Upper lobe of left lung (tissue), 6 donors: ENCODE data around the gene RBM15B. TPM values are rescaled to one million over a fixed set of nuclear protein-coding genes. Genes with fewer than 3 reads are reported as not detected.
"Not testable (repeated sequence)": the region's sequence is repeated elsewhere in the genome, so short reads cannot be mapped to it uniquely, and the experiment has no call there.

Experiments
- ATAC-seq, 2 donors: fragments of 200-7000 bp; cut with Tn5 transposase; one replicate each; pipeline ENCODE4 v1.9.1; 2022; ENCODE audit warnings: mild to moderate bottlenecking in 2 of 2, moderate library complexity in 2 of 2; ENCODE audit not compliant: low FRiP score in 2 of 2
- DNase-seq, 2 donors: peaks; one replicate each; pipeline ENCODE4 v3.0.0-alpha.2; 2019 to 2020
- H3K27ac ChIP-seq, 4 donors: fragments of 200-600 bp; sonication (generic); one replicate each; pipeline ENCODE4 v1.5.1; 2016 to 2019
- H3K27me3 ChIP-seq, 4 donors: fragments of 200-600 bp; sonication (generic); one replicate each; pipeline ENCODE4 v1.5.1; 2017 to 2019
- H3K36me3 ChIP-seq, 4 donors: fragments of 200-600 bp; sonication (generic); one replicate each; pipeline ENCODE4 v1.5.1; 2016 to 2019
- H3K4me1 ChIP-seq, 4 donors: fragments of 200-600 bp; sonication (generic); one replicate each; pipeline ENCODE4 v1.5.1; 2018 to 2019
- H3K4me3 ChIP-seq, 4 donors: fragments of 200-600 bp; sonication (generic); one replicate each; pipeline ENCODE4 v1.5.1; 2017 to 2019; ENCODE audit warnings: mild to moderate bottlenecking in 2 of 4, moderate library complexity in 1 of 4
- H3K9me3 ChIP-seq, 4 donors: fragments of 200-600 bp; sonication (generic); one replicate each; pipeline ENCODE4 v1.5.1; 2018 to 2019
- CTCF ChIP-seq, 6 experiments: fragments of 450-650 bp in 4 of 6; fragments of 200-600 bp in 2 of 6; sonication (generic) in 2 of 6; IDR thresholded peaks; one replicate each; pipeline ENCODE4 v1.5.1; 2016 to 2019; ENCODE audit warnings: antibody characterized with exemption in 6 of 6
- EP300 ChIP-seq, 4 donors: sonication (generic); formaldehyde crosslinking; IDR thresholded peaks; one replicate each; pipeline ENCODE4 v1.5.1; 2017; ENCODE audit warnings: antibody characterized with exemption in 4 of 4, control low read depth in 2 of 4
- POLR2A ChIP-seq, 4 donors: fragments of 450-650 bp; IDR thresholded peaks; one replicate each; pipeline ENCODE4 v1.5.1; 2016 to 2017; ENCODE audit warnings: antibody characterized with exemption in 4 of 4, mild to moderate bottlenecking in 2 of 4
- POLR2AphosphoS5 ChIP-seq, 2 donors: sonication (generic); formaldehyde crosslinking; IDR thresholded peaks; one replicate each; pipeline ENCODE4 v1.5.1; 2017; ENCODE audit warnings: antibody characterized with exemption in 2 of 2
- WGBS, 2 donors: methylation state at CpG; one replicate each; pipeline ENCODE4 v1.1.5; 2017 to 2018; 5-methylcytosine and 5-hydroxymethylcytosine counted together
- total RNA-seq, 6 donors: library from RNA; depleted of rRNA in 4 of 6; stranded (reverse); fragments of >200 nt in 4 of 6; gene quantifications; one replicate each; pipeline versions ENCODE4 v1.1.0 to v1.2.1, GENCODE V29; 2016 to 2021
- donor health status: DM: no; HTN: no; CAD: no; lungs with moderate emphysema.
- donor health status: DM: no; HTN: yes; CAD: no; lungs with severe emphysema.

Gene RBM15B
- total RNA-seq, 6 donors from 2014 or later: 22.0 to 39.8 (median 27.2) TPM

- WGBS, 2 donors: 64 to 74% methylated on average over 4 of the region's 4 CpGs
- no peaks in the 10 kb centered on the region for H3K27me3 ChIP-seq
- no peak for DNase-seq
- no peak for ATAC-seq
- no peaks in the 10 kb centered on the region for H3K4me1 ChIP-seq
- no peaks in the 10 kb centered on the region for H3K9me3 ChIP-seq
- no peak for TF ChIP-seq CTCF (IDR thresholded peaks at IDR 0.05)
- no peak for TF ChIP-seq POLR2A (IDR thresholded peaks at IDR 0.05)
- no peak for TF ChIP-seq EP300 (IDR thresholded peaks at IDR 0.05)
- TF ChIP-seq POLR2AphosphoS5 (IDR thresholded peaks at IDR 0.05): no peak
- H3K36me3 ChIP-seq: no peaks in the 10 kb centered on the region
- no peak overlapping the region for H3K27ac ChIP-seq
- H3K4me3 ChIP-seq: no peak overlapping the region
Observed at GRCh38 chr3:51357856-51358255, 33.2 kb upstream of the RBM15B start.

GRCh38 chr3:51358981-51359380 lies 32.1 kb upstream of the RBM15B start:
- no peaks in the 10 kb centered on the region for H3K36me3 ChIP-seq
- no peak for ATAC-seq
- H3K4me1 ChIP-seq: no peaks in the 10 kb centered on the region
- no peaks in the 10 kb centered on the region for H3K27me3 ChIP-seq
- TF ChIP-seq CTCF (IDR thresholded peaks at IDR 0.05) (no peak), POLR2A (IDR thresholded peaks at IDR 0.05) (no peak), POLR2AphosphoS5 (IDR thresholded peaks at IDR 0.05) (no peak), EP300 (IDR thresholded peaks at IDR 0.05) (no peak)
- 76 to 88% methylated on average over 3 of the region's 3 CpGs for WGBS, 2 donors
- no peak for DNase-seq
- no peaks in the 10 kb centered on the region for H3K9me3 ChIP-seq
- no peak overlapping the region for H3K4me3 ChIP-seq
- no peak overlapping the region for H3K27ac ChIP-seq

DNA sequence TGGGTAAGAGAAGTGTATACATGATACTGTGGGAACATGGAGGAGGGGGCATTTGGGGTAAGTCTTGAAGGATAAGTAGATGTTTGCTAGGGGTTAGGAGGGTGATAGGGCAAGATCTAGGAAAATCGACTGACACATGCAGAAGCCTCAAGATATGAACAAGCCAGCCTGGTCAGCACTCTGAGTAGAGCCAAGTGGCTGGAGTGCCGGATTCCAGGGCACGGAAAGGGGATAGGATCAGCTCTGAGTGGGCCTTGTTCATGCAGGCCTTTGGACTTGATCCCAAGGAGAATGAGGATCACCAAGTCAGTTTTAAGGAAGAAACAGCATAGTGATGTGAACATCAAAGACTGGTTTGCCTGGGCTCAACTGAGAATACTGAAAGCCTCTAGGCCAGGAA lies 30.3 kb upstream of the RBM15B start:
- Histone ChIP-seq H3K4me3 (no peak overlapping the region), H3K4me1 (no peaks in the 10 kb centered on the region), H3K9me3 (no peaks in the 10 kb centered on the region), H3K36me3 (no peaks in the 10 kb centered on the region), H3K27me3 (no peaks in the 10 kb centered on the region), H3K27ac (no peak overlapping the region)
- TF ChIP-seq EP300 (IDR thresholded peaks at IDR 0.05) (no peak), POLR2A (IDR thresholded peaks at IDR 0.05) (no peak), POLR2AphosphoS5 (IDR thresholded peaks at IDR 0.05) (no peak), CTCF (IDR thresholded peaks at IDR 0.05) (no peak)
- DNase-seq (no peak), ATAC-seq (no peak)
- 77 to 86% methylated on average over 3 of the region's 3 CpGs for WGBS, 2 donors

DNA sequence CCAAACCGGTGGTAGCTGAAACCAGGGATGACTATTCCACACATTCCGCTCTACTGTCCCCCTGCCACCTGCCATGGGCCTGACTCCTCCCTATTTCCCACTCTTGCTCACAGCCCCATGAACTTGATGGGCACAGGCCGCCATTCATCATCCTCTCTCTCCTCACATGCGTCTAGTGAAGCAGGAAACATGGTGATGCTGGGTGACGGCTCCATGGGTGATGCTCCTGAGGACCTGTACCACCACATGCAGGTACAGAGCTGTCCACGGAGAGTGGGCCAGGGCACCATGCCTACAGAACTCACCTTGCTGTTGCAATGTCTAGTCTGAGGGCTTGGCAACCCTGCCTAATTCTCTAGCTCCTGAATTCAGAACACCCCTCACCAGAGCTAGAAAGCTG lies 29.3 kb upstream of the RBM15B start:
- Histone ChIP-seq H3K27me3 (no peaks in the 10 kb centered on the region), H3K4me1 (no peaks in the 10 kb centered on the region), H3K36me3 (no peaks in the 10 kb centered on the region), H3K9me3 (no peaks in the 10 kb centered on the region), H3K27ac (no peak overlapping the region), H3K4me3 (no peak overlapping the region)
- 91 to 95% methylated on average over 6 of the region's 6 CpGs for WGBS, 2 donors
- no peak for DNase-seq
- no peak for ATAC-seq
- TF ChIP-seq POLR2A (IDR thresholded peaks at IDR 0.05): no peak
- no peak for TF ChIP-seq POLR2AphosphoS5 (IDR thresholded peaks at IDR 0.05)

DNA sequence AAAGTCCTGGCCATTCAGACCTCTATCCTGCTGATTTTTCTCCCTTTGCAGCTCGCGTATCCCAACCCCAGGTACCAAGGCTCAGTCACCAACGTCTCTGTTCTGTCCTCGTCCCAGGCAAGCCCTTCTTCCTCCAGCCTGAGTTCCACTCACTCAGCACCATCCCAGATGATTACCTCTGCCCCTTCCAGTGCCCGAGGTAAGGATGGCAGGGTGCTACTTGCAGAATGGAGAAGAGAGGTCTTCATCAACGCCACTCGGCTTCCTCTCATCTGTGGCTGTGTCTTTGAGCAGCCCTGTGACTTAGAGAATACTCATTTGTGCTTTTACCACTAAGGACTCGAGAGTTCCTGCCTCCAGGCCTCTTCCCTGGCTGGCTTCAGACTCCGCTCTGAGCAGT lies 28.6 kb upstream of the RBM15B start:
- no peaks in the 10 kb centered on the region for H3K4me1 ChIP-seq

GRCh38 chr3:51368276-51368675 lies 22.8 kb upstream of the RBM15B start:
- H3K27me3 ChIP-seq, H3K9me3 ChIP-seq, H3K4me1 ChIP-seq, H3K27ac ChIP-seq, H3K4me3 ChIP-seq, DNase-seq, ATAC-seq, H3K36me3 ChIP-seq: not testable (repeated sequence)
- 82 to 92% methylated on average over 8 of the region's 8 CpGs for WGBS, 2 donors

More for the DNA sequence above, 28.6 kb upstream of the RBM15B start:
- no peaks in the 10 kb centered on the region for H3K36me3 ChIP-seq
- no peak overlapping the region for H3K27ac ChIP-seq
- no peaks in the 10 kb centered on the region for H3K27me3 ChIP-seq
- H3K9me3 ChIP-seq: no peaks in the 10 kb centered on the region
- ATAC-seq (no peak), DNase-seq (no peak)
- H3K4me3 ChIP-seq: no peak overlapping the region
- TF ChIP-seq POLR2A (IDR thresholded peaks at IDR 0.05) (no peak), EP300 (IDR thresholded peaks at IDR 0.05) (no peak), POLR2AphosphoS5 (IDR thresholded peaks at IDR 0.05) (no peak), CTCF (IDR thresholded peaks at IDR 0.05) (no peak)
- WGBS, 2 donors: 85 to 89% methylated on average over 9 of the region's 9 CpGs
